NCI-H82 (cell line): ENCODE results near the gene RALBP1.

Experiments
- DNase-seq: peaks from one replicate; lab custom pipeline; 2025; lab: John Stamatoyannopoulos, UW

The RALBP1 gene

DNA sequence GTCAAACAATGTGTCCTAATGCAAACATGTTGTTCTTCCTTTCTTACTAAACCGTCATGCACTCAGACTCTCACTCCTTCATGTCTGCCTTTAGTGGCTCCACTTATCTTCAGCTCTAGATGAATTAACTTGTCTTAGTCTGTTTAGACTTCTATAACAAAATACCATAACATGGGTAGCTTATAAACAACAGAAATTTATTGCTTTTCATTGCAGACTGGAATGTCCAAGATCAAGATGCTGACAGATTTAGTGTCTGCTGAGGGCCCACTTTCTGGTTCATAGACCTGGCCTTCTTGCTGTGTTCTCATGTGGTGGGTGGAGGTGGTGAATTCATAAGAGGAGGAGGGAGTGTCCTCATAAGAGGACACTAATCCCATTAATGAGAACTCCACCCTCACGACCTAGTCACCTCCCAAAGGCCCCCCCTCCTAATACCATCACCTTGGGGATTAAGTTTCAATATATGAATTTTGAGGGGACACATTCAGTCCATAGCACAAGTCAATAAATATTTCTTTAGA lies 32.3 kb downstream of the RALBP1 start:
- DNase-seq, result peak; percentile 66

DNA sequence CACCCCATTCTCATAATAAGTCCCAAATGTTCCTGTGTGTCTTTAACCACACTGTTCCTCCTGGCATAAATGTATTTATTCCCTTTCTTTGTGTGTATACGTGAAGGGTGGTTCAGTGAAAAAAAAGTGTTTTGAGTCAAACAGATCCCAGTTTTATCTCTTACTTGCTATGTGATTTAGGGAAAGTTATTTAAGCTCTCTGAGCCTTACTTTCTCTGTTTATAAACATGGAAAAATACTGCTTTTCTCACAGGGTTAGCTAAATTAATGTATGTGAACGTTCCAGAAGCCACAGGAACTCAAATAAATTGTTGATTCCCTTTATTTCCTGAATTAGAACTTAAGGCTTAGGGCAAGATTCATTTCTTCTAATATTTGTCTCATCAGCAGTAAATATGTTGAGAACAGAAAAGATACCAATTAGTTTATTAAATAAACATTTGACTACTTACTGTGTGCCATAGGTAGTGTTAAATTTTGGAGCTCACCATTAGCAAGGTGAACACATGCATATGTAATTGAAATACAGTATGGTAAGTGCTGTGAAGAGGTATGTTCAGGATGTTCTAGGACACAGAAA lies 33.2 kb downstream of the RALBP1 start:
- no peak for DNase-seq

DNA sequence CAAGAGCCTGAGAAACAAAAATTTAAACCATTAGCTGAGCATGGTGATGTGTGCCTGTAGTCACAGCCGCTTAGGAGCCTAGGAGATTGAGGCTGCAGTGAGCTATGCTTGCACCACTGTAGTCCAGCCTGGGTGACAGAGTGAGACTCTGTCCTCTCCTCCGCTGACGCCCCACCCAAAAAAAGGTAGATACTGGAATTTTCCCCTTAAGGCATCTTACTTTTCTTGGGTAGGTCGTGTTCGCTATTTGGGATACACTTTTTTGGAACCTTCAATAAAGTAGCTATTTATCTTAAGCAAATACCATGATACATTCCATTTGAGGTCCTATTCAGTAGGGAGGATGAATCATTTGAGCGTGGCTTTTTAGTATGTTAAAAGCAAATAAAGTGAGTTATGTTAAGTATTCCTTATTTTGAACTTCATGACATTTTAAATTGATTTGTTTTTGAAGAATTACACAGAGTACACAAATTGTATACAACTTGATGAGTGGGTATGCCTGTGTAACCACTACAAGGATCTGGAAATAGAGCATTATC lies 38.7 kb downstream of the RALBP1 start:
- no peak for DNase-seq

DNA sequence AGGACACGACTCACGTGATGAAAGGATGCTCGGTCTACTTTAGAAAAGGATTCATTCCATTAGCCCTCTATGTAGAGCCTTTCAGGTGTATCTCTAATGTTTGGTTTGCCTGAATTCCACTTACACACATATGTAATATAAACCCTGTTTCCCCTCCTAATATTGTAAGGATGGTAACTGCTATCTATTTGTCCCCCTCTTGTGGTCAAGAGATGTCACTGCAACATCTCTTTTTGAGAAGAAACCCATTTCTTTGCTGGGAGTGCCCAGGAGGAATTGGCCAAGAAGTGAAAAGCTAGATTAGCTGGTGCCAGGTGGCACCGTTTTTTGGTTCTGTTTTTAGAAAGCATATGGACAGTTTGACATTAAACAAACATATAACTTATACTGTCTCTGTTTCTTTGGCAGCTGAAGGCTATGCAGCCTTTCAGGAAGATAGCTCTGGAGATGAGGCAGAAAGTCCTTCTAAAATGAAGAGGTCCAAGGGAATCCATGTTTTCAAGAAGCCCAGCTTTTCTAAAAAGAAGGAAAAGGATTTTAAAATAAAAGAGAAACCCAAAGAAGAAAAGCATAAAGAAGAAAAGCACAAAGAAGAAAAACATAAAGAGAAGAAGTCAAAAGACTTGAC lies 41.2 kb downstream of the RALBP1 start:
- DNase-seq, result peak; percentile 46

DNA sequence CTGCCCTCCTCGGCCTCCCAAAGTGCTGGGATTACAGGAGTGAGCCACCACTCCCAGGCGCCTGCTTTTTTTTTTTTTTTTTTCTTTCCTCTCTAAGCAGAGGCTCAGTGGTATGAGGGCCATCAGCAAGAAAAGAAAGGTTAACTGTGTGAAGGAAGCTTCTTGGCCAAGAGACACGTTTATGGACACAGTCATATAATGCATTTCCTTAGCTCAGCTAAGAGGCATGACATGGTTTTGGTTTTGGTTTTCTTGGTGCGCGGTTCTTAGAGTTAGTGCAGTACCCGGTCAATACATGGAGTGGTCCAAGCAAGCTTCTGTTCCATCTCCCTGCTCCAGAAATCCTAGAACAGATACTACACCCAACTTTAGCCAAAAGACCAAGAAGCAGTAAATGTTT lies 42.6 kb downstream of the RALBP1 start:
- DNase-seq, result no peak

DNA sequence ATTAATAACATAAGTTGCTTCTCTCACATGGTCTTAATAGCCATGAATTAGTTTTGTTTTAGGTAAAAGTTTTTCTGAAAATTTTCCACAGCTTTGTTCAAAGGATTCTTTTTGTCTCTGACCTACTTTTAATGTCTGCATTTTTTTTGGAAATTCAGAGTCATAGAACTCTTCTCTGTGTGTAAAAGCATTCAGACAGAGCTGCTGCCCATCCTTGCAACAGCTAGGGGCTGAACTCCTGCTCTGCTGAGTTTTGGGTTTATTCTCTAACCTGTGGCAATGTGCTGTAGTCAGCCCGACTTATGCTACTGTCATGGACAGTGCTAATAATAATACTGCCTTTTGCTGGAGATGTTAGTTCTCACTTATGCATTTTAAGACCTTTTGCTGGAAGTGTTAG lies 44.1 kb downstream of the RALBP1 start:
- DNase-seq, result no peak

DNA sequence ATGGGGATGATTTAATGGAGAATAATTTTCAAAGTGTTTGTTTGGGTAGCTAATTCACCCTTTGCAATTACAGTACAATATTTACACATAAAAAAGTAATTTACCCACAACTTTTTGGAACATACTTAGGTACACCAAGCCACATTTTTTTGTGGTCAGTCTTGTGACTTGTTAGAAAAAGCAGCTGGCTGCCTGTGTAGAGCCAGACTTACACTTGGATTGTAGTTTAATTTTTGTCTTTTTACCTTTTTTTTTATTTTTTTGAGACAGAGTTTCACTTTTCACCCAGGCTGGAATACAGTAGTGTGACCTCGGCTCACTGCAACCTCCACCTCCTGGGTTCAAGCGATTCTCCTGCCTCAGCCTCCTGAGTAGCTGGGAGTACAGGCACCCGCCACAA lies 45.4 kb downstream of the RALBP1 start:
- no peak for DNase-seq

DNA sequence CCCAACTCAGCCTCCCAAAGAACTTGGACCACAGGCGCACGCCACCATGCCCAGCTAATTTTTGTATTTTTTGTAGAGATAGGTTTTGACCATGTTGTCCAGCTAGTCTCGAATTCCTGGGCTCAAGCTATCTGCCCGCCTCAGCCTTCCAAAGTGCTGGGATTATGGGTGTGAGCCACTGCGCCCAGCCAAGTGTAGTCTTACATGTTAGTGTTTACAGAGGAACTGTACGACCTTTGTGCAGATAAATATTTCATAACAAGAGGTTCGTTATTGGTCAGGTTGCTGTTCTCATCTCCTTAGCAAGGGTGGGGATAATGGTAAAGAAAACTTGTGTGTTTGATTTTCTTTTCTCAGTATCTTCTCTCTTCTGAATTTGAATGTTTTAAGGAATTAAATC lies 46.5 kb downstream of the RALBP1 start:
- no peak for DNase-seq

DNA sequence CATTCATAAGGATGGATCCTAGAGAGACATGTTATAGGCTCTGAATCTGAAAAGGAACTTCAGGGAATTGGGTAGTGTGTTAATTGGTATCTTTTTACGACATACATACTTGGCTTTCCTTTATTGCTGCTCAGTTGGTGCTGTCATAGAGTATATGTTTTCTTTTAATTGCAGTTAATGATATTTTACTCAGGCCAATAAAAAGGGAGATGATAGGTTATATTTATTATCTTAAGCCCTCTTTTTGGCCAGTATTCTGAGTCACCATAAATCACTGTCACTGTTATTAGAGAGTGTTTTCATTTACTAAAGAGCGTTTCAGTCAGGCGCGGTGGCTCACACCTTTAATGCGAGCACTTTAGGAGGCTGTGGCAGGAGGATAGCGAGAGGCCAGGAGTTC lies 47.6 kb downstream of the RALBP1 start:
- no peak for DNase-seq

DNA sequence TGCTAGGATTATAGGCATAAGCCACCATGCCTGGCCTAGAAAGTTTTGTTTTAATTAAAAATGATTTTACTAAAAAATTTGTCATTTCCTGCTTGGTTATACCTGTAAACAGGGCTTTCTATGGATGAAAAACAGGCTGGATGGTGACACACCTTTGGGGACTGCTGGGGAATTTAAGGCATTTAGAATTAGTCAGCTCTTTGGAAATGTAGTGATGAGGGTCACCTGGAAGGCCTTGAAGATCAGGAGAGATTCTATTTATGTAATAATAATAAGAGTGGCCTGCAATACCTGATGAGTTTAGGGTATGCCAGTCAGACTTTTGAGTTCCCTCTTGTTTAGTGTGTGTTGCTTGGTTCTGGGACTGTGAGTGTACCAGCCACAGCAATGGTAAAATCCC lies 51.1 kb downstream of the RALBP1 start:
- DNase-seq, result no peak

DNA sequence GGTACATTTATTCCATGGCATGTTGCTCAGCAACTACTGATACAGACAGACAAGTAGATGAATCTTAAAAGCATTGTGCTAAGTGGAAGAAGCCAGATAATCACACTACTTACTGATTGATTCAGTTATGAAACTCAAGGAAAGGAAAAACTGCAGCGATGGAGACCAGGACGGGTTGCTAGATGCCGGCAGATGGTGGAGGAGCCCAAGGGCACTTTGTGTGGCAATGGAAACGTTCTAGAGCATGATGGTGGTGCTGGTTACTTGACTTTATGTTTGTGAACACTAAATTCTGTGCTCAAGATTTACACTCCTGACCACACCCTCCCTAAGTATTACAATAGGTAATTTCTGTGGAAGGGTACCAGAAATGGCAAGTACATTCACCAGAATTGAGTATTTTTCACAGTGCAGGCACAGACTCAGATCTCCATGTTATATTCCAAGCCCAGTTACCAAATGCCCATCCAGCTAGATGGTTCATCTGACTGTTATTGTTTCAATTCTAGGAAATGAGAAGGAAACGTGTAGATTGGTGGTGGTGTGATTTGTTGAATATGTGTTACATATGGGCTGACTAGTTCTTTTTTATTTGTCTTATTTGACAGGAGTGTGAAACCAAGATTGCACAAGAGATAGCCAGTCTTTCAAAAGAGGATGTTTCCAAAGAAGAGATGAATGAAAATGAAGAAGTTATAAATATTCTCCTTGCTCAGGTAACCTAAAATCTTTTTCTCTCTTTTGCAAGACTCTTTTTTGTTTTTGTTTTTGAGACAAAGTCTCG lies 55.1 kb downstream of the RALBP1 start:
- no peak for DNase-seq

DNA sequence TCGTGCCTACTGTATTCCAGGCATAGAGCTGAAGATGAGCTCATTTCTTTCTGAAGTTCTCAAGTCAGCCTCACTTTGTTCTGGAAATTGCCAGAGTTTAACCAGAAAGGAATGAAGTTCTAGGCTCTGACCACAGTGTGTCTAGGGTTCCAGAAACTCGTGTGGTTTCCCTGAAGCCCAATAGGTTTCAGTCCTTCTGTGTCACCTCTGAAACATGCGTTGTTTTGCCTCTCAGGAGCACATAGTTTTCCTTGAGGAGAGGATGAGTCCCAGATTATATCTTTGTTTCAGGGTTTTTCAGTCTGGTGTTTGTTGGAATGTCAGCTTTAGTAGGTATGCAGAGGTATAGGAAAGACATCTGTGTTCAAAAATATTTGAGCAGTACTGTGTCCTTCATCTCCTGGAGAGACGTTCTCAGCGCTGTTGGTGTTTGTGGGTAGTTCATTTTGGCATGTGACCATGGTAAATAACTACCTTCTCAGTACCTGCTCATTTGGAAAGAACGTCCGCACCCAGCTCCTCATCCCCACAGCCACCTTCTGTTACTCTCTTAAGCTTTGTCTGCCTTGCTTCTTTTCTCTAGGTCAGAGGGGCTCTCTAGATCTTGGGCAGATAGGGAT lies 56.6 kb downstream of the RALBP1 start:
- no peak for DNase-seq

DNA sequence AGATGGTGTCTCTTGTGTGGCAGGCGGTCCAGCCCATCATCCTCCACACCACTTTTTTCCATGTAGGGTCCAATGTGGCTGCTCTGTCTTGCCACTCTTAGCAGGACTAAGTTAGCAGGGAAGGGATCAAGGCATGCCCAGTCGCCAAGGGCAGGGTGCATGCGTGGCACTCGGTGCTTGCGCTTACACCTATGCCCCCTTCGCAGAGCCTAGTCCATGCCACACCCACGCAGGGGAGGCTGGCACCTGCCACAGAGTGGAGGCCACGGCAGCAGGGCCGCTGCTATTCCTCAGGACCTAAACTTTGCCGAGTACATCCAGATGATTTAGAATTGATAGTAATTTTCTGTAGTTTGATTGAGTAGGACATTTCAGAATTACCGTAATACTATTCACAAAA lies 59.5 kb downstream of the RALBP1 start:
- no peak for DNase-seq

DNA sequence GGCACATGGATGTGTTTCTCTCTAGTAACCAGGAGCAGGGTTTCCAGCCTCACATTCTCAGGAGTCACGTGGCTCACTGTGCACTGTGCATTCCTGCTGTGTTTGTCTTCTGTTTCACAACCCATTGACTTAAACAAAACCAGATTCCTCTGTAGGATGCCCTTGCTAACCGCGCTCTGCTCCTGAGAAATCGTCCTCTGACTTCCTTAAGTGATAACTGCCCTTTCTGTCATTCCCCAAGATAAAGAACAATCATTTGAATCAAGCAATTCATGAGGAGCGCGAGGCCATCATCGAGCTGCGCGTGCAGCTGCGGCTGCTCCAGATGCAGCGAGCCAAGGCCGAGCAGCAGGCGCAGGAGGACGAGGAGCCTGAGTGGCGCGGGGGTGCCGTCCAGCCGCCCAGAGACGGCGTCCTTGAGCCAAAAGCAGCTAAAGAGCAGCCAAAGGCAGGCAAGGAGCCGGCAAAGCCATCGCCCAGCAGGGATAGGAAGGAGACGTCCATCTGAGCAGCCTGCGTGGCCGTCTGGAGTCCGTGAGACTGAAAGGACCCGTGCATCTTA lies 60.2 kb downstream of the RALBP1 start:
- no peak for DNase-seq

DNA sequence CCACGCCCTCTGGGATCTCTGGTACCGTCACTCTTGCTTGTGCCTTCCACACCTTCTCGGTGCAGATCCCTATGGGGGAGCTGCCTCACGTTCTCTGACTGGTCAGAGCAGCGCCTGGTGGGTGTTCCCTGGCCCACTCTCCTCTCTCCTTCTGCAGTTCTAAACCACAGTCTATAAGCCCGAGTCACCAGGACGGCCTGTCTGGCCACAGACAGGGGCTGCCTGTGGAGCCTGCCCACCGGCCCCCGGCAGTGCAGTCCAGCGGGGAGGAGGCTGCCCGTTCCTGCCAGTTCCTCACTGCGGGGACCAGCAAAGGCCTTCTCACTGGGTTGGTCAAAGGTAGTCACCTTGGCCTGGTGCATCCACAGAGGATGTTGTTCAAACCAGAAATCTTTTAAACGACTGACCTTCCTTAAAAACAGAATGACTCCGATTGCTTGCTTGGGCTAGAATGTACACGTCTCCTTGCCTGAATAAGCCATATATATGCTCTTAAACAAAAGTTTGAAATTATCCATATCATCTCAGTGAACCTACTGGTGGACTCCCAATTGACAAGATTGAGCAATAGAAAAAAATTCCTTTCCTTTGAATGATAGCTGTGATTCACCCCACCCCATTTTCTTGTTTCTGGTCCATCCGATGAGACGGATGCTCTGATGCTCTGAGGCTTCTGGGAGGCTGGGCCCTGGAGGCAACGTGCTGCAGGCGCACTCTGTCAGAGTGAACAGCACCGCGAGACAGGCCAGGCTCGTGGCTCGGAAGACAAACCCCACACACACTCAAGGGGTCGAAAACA lies 61.2 kb downstream of the RALBP1 start:
- DNase-seq, result no peak

DNA sequence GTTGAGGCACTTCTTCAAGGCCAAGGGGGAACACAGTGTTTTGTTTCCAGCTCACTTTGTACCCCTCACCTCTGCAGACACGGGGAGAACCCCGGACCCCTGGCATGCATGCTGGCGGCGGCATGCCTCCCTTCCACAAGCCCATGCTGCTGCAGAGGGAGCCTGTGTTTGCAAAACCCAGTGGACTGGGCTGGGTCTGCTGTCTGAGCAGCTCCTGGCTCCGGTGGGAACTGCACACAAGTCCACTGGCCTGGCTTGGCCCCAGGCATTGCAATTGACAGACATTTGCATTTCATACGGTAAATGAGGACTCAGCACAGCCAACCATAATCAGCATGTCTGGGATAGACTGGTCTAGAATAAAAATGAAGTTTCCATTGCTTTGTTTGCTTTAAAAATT lies 62.4 kb downstream of the RALBP1 start:
- no peak for DNase-seq

DNA sequence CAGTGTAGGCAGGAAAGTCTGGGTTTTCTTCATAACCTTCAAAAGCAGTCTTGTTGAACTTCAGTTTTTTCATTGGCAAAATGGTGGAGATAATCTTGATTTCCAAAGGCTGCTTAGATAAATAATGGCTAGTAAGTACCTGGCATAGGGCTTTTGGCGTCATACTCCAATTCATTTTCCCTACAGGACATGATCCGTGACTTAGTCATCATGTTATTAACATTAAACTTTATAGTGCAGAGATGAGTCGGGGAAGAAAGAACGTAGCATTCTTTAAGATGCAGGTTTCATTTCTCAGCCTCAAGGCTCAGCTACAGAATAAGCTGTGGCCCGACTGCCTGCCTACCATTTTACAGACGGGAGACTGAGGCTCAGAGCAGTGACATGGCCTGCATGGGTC lies 64.0 kb downstream of the RALBP1 start:
- no peak for DNase-seq

DNA sequence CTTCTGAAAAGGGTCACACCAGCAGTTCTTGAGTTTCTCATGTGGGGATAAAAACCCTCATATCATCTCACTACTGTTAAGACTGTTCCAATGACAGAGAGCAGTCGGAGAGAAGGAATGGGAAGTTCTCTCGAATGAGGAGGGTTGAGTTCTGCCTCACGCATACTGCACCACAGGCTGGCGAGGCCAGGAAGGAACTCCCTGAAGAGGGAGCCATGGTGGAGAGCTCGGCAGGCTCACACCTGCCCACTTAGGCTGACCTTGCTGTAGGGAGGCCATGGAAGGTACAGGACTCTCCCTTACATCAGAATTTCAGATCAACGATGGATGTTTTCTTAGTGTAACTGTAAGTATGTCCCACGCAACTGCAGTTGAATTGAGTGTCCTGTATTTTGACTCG lies 64.6 kb downstream of the RALBP1 start:
- no peak for DNase-seq

DNA sequence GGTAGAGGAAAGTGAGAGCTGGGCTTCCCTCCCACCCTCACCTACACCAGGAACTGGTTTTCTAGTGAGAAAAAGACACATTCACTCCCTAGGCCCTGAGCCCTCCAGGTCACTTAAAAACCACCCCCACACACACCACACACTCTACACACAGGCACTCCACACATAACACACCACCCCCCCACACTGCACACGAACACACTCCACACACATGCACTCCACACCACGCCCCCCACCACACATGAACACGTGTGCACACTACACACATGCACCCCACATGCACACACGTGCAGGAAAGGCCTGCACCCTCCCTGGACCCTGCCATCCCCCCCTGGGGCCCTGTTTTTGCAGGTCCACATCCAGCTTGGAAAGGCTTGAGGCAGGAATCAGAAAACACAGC lies 67.6 kb downstream of the RALBP1 start:
- DNase-seq, result no peak

DNA sequence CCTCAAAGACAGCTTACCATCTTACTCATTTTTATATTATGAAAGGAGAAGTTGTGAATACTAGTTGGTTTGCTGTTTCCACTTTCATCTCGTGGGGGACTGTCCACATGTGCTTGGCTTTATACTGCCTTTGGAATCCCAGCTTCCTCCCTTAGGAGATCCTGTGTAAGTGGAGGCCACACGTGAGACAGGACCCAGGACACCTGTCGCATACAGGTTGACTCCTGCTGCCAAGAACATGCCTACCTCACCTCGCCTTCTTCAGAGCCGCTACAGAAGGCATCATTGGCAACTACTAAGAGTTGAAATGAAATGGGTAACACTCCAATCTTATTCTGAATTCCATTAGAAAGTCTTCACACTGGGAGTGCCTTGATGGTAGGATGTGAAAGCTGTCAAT lies 69.7 kb downstream of the RALBP1 start:
- no peak for DNase-seq

DNA sequence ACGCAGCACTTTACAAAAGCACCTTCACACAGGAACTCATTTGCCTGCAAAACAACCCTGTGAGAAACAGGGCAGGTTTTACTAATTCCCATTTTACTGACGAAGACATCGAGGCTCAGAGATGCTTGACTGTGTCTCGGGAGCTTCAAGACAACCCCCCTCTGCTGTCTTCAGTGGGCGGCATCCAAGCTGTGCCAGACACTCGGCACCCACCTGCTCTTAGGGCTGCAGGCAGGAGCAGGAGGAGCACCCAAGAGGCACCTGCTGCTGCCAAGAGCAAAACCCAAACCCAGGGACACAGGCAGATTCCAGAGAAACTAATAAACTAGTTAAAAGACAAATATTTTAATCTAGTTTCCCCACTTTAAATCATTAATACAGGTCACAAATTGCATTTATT lies 71.2 kb downstream of the RALBP1 start:
- DNase-seq, result no peak
